Ectodermal cell (in vitro differentiated cells): ENCODE results near the gene CDS2.

ENCODE experiments used
- H3K27ac ChIP-seq: 2 replicates; pipeline ENCODE4 v1.7.0; 2013; ENCODE audit warnings: mild to moderate bottlenecking, low read depth, low read length; ENCODE audit not compliant: insufficient read depth, poor library complexity, severe bottlenecking
- H3K27me3 ChIP-seq: 2 replicates; pipeline ENCODE4 v1.7.0; 2013; ENCODE audit warnings: mild to moderate bottlenecking, low read length; ENCODE audit not compliant: insufficient read depth, control insufficient read depth, poor library complexity, severe bottlenecking
- H3K36me3 ChIP-seq: one replicate; pipeline ENCODE4 v1.7.0; 2013; ENCODE audit warnings: low read length; ENCODE audit not compliant: control insufficient read depth, insufficient read depth
- H3K4me1 ChIP-seq: one replicate; pipeline ENCODE4 v1.7.0; 2013; ENCODE audit warnings: low read length; ENCODE audit not compliant: control insufficient read depth, insufficient read depth
- H3K4me3 ChIP-seq: 2 replicates; pipeline ENCODE4 v1.7.0; 2013; ENCODE audit warnings: low read depth, low read length, control low read depth; ENCODE audit not compliant: insufficient read depth
- H3K9me3 ChIP-seq: 2 replicates; pipeline ENCODE4 v1.7.0; 2013; ENCODE audit warnings: mild to moderate bottlenecking, low read length, moderate library complexity; ENCODE audit not compliant: control insufficient read depth
- WGBS, 2 experiments: methylation state at CpG; one replicate each; pipeline ENCODE4 v1.1.7; 2013; ENCODE audit warnings: missing lambda C conversion rate in 2 of 2; 5-methylcytosine and 5-hydroxymethylcytosine counted together

The CDS2 gene

DNA sequence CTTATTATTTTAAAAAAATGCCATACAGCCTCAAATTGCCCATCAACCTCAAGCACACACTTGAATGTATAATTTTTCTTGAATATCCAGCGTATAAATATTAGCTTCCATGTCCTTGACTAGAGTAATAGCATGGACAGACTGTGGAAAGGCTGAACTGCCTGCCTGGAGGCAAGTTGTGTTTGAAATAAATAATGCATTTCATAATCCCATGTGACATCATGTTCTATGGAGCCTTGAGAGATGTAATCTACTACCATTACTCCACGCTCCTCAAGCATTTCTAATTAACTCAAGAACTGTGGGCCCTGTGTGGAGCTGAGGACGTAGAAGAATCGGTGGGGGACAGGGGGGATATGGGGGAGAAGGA, 94.2 kb downstream of the CDS2 start:
- no peaks in the 10 kb centered on the region for H3K27me3 ChIP-seq
- no peaks in the 10 kb centered on the region for H3K4me1 ChIP-seq
- no peaks in the 10 kb centered on the region for H3K36me3 ChIP-seq
- no peaks in the 10 kb centered on the region for H3K9me3 ChIP-seq
- H3K4me3 ChIP-seq: no peak overlapping the region
- 90 to 96% methylated on average over 3 to 4 of the region's 4 CpGs for WGBS, 2 experiments
- H3K27ac ChIP-seq: no peak overlapping the region

DNA sequence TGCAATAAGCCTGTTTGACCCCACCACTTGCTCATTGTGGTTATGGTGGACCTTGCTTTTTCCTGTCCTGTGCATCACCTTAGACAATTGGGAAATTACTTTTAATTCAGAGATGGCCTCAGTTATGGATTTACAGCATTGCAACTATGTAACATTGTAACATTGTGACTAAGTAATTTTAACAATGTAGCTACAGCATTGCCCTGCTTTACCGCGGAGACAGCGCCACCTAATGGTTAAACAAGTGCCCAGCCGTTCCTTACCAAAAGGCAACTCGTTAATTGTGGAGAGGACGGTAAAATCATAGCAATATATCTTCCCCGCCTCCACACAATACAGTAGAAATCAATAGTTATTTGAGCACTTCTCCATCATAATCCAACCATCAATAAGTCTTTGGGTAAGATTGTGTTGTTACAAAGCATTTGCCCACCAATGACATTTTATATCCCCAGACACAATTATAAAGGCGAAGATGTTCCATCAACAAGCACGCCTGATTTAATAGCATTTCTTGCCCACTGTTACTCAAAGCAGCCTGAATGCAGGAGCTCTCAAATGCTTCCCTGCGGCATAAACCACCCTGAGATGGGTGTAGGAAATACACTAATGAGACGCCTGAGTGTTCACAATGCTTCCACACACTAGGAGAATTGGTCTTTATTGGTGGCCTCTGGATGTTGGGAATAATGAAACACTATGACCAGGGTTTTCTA, 96.3 kb downstream of the CDS2 start:
- no peaks in the 10 kb centered on the region for H3K9me3 ChIP-seq
- no peaks in the 10 kb centered on the region for H3K4me1 ChIP-seq
- H3K27me3 ChIP-seq: no peaks in the 10 kb centered on the region
- no peak overlapping the region for H3K27ac ChIP-seq
- no peaks in the 10 kb centered on the region for H3K36me3 ChIP-seq
- no peak overlapping the region for H3K4me3 ChIP-seq
- WGBS, 2 experiments: 39 to 42% methylated on average over 11 of the region's 11 CpGs

DNA sequence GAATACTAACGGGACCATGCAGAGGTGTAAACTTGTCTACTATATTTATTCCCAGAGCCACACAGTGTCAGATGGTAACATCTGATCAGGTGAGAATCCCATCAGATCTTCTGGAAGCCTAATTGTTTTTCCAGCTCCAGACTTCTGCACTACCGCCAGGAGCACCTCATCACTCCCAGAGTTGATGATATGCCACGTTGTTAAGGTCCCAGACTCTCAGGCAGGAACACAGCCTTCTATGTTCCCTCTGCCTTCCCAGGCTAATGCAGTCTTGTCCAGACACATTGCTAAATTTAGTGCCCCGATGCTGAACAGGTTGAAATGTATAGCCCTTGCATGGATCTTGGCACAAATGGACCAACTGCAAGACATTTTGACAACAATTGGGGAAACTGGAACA, 103.7 kb downstream of the CDS2 start:
- H3K36me3 ChIP-seq: no peaks in the 10 kb centered on the region
- no peaks in the 10 kb centered on the region for H3K9me3 ChIP-seq
- H3K27me3 ChIP-seq: no peaks in the 10 kb centered on the region
- H3K27ac ChIP-seq: no peak overlapping the region
- H3K4me3 ChIP-seq: no peak overlapping the region
- H3K4me1 ChIP-seq: no peaks in the 10 kb centered on the region
- 86 to 88% methylated on average over 4 of the region's 4 CpGs for whole genome bisulfite sequencing, 2 experiments

DNA sequence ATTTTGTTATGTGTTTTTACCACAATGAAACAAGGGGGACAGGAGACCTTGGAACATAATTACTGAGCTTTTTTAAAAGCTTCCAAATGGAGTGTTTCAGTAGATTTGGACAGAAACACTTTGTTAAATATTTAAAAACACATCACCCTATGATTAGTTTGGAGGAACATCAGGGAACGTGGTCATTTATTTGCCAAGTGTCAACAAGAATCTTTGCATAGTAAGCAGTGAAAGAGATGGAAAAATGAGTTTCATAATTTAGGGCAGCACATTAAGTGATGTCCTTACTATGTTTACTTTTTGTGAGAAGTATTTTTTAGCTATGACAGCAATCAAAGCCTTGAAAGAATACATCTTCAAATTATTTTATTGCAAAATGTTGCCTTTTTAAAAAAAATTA, 107.3 kb downstream of the CDS2 start:
- no peaks in the 10 kb centered on the region for H3K4me1 ChIP-seq
- no peaks in the 10 kb centered on the region for H3K9me3 ChIP-seq
- H3K4me3 ChIP-seq: no peak overlapping the region
- no peaks in the 10 kb centered on the region for H3K27me3 ChIP-seq
- no peaks in the 10 kb centered on the region for H3K36me3 ChIP-seq
- no peak overlapping the region for H3K27ac ChIP-seq
- WGBS, 2 experiments: 67% methylated on average over 1 of the region's 1 CpG

DNA sequence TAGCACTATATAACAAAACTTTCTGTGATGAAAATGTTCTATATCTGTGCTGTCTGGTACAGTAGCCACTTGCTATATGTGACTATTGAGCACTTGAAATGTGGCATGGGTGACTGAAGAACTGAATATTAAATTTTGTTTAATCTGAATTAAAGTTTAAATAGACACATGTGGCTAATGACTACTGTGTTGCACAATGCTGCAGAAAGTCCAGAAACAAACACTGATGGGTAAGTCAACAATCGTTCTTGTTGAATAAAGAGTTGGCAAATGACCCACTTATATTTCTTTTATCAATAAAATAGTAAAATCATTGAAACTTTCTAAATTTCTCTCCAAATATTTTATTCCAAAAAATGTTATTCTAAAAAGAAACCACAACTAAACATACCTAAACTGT, 108.2 kb downstream of the CDS2 start:
- no peaks in the 10 kb centered on the region for H3K36me3 ChIP-seq
- H3K27ac ChIP-seq: no peak overlapping the region
- H3K4me3 ChIP-seq: no peak overlapping the region
- no peaks in the 10 kb centered on the region for H3K27me3 ChIP-seq
- no peaks in the 10 kb centered on the region for H3K4me1 ChIP-seq
- 71 to 83% methylated on average over 1 of the region's 1 CpG for WGBS, 2 experiments
- no peaks in the 10 kb centered on the region for H3K9me3 ChIP-seq
